HG03460 (cell line): ENCODE results near the gene COPS6.

ENCODE experiments used
- ATAC-seq: cut with Tn5 transposase; IDR thresholded peaks from one replicate; pipeline ENCODE4 v1.9.1; 2021; ENCODE audit not compliant: unreplicated experiment

COPS6 gene

GRCh38 chr7:100088621-100089457, at the start of gene COPS6:
Gene COPS6 (plus strand): TSS chr7:100088969. CDS start chr7:100088991, 22 bp downstream.
- no peak for ATAC-seq

GRCh38 chr7:100040575-100040974, 48.2 kb upstream of the COPS6 start:
- no peak for ATAC-seq

- no peak for ATAC-seq
Observed at GRCh38 chr7:100044718-100045117, 44.1 kb upstream of the COPS6 start.

GRCh38 chr7:100048680-100049079, 40.1 kb upstream of the COPS6 start:
- no peak for ATAC-seq

GRCh38 chr7:100049441-100050291, 39.1 kb upstream of the COPS6 start, which contains the start of gene ZSCAN21:
Gene ZSCAN21 (plus strand): TSS chr7:100049774. CDS start chr7:100057007, 7,233 bp downstream.
- ATAC-seq = peak; percentile 82

GRCh38 chr7:100051611-100052010, 37.2 kb upstream of the COPS6 start:
- ATAC-seq = no peak

GRCh38 chr7:100053215-100053614, 35.6 kb upstream of the COPS6 start:
- ATAC-seq = no peak

GRCh38 chr7:100057006-100057405, 31.8 kb upstream of the COPS6 start:
- no peak for ATAC-seq

GRCh38 chr7:100059251-100059739, 29.5 kb upstream of the COPS6 start:
- ATAC-seq = no peak

GRCh38 chr7:100061518-100062193, 27.1 kb upstream of the COPS6 start:
- ATAC-seq = no peak

GRCh38 chr7:100063376-100063775, 25.4 kb upstream of the COPS6 start:
- no peak for ATAC-seq

- ATAC-seq = no peak
Observed at GRCh38 chr7:100064162-100064561, 24.6 kb upstream of the COPS6 start.

GRCh38 chr7:100065452-100066186, 23.1 kb upstream of the COPS6 start:
- no peak for ATAC-seq

- ATAC-seq = no peak
Observed at GRCh38 chr7:100066953-100067352, 21.8 kb upstream of the COPS6 start.

GRCh38 chr7:100069991-100070390, 18.8 kb upstream of the COPS6 start:
- ATAC-seq = no peak

- ATAC-seq = no peak
Observed at GRCh38 chr7:100071018-100071723, 17.6 kb upstream of the COPS6 start.

GRCh38 chr7:100072462-100072861, 16.3 kb upstream of the COPS6 start:
- ATAC-seq = no peak

GRCh38 chr7:100074841-100075240, 13.9 kb upstream of the COPS6 start:
- no peak for ATAC-seq

- no peak for ATAC-seq
Observed at GRCh38 chr7:100075418-100075817, 13.4 kb upstream of the COPS6 start.

- no peak for ATAC-seq
Observed at GRCh38 chr7:100077205-100077604, 11.6 kb upstream of the COPS6 start.
